ENCODE data around the gene RBMS3. TPM values are rescaled to one million over a fixed set of nuclear protein-coding genes. Genes with fewer than 3 reads are reported as not detected.

Gene RBMS3
- total and polyA plus RNA-seq, 2 of the 13 experiments (the other 11 are each of a cell fraction or from before 2014, with no cell fraction given): not detected

DNA sequence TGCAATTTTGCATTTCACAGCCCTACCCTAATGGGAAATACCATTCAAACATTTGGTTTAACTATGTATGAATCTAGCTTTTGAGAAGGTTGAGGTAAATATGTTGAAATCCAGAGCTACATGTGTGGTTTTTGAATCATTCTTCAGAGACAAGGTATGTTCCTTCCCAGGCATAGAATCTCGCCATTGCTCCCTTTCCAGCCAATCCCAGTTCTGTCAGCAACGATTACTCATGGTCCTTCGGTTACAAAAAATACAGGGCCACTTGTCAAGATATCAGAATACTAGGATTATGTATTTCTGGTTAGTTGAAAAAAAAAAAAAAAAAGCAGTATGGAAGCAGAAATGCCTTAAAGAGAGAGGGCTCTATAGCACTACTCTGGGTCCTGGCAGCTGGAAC is 182.4 kb downstream of the RBMS3 start (continued):
- TF ChIP-seq, protein P1, sequence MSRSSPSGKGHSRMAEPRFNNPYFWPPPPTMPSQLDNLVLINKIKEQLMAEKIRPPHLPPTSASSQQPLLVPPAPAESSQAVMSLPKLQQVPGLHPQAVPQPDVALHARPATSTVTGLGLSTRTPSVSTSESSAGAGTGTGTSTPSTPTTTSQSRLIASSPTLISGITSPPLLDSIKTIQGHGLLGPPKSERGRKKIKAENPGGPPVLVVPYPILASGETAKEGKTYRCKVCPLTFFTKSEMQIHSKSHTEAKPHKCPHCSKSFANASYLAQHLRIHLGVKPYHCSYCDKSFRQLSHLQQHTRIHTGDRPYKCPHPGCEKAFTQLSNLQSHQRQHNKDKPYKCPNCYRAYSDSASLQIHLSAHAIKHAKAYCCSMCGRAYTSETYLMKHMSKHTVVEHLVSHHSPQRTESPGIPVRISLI (CRISPR knock-in tag; IDR thresholded peaks at IDR 0.05; ENCODE audit: borderline replicate concordance): no peak
- TF ChIP-seq SNAI1 (CRISPR knock-in tag; IDR thresholded peaks at IDR 0.05; ENCODE audit: borderline replicate concordance): no peak
- TF ChIP-seq FOXA3 (CRISPR knock-in tag; IDR thresholded peaks at IDR 0.05): no peak

DNA sequence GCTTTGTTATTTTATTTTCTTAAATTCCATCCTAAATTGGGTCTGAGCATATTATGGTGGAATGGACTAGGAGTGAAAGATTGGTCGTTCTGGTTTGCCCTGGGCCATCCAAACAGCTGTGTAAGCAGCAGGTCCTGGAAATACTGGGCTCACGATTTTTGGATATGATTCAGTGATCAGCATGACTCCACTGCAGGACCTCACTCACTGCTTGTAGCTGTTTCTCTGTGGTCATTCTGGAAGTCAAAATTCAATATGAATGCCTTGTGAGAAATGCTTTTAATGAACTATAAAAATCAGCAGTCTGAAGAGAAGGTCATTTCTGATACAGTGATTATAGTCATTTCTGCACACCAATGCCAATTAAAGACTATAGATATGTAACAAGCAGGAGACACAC is 185.0 kb downstream of the RBMS3 start:
- no TSS peak for BruUV-seq (replicated peaks)
- Histone ChIP-seq H3K9ac (ENCODE audit: insufficient read depth, low read depth, low read length) (no peak overlapping the region), H3K9me3 (ENCODE audit: low read length) (no peaks in the 10 kb centered on the region), H3K79me2 (ENCODE audit: insufficient read depth, low read length) (no peaks in the 10 kb centered on the region), H4K20me1 (ENCODE audit: insufficient read depth, low read length) (no peaks in the 10 kb centered on the region), H3K4me3 (replicated peaks in 1 of 3; ENCODE audit: insufficient read depth in 1 of 3, low read depth in 2 of 3, low read length in 3 of 3) (no peak overlapping the region), H3K4me1 (ENCODE audit: insufficient read depth, low read length) (no peaks in the 10 kb centered on the region), H2AFZ (ENCODE audit: low read length) (no peak overlapping the region), H3K27ac (ENCODE audit: extremely low read length, insufficient read depth, low read length) (no peak overlapping the region), H3K36me3 (replicated peaks in 1 of 2; ENCODE audit: control insufficient read depth in 1 of 2, insufficient read depth in 2 of 2, low read length in 2 of 2) (no peaks in the 10 kb centered on the region), H3K4me2 (ENCODE audit: low read depth, low read length) (no peak overlapping the region), H3K27me3 (ENCODE audit: control insufficient read depth in 1 of 2, insufficient read depth in 2 of 2, low read length in 2 of 2) (no peaks in the 10 kb centered on the region)
- in situ Hi-C loops (cut with HindIII; ENCODE audit: extremely low pct_ligation_motif_present, low pct_unique_long_range_greater_than_20kb) (no loop called here), intact Hi-C loops (cut with micrococcal nuclease; ENCODE audit: unreplicated experiment) (no loop called here)
- WGBS (ENCODE audit: low lambda C conversion rate): 0% methylated on average over 2 of the region's 2 CpGs
- ChIA-PET POLR2A (no interaction called here), CTCF (ENCODE audit: low intra/inter-chr PET ratio, low total read pairs) (no interaction called here)
- DNase-seq (ENCODE audit: low spot score): no peak
- ATAC-seq: no peak
- no peak for FAIRE-seq
- TF ChIP-seq DNMT1 (CRISPR knock-in tag; IDR thresholded peaks at IDR 0.05): no peak
- no peak for TF ChIP-seq SAP130 (CRISPR knock-in tag; IDR thresholded peaks at IDR 0.05; ENCODE audit: low read depth)
- TF ChIP-seq, protein P2, sequence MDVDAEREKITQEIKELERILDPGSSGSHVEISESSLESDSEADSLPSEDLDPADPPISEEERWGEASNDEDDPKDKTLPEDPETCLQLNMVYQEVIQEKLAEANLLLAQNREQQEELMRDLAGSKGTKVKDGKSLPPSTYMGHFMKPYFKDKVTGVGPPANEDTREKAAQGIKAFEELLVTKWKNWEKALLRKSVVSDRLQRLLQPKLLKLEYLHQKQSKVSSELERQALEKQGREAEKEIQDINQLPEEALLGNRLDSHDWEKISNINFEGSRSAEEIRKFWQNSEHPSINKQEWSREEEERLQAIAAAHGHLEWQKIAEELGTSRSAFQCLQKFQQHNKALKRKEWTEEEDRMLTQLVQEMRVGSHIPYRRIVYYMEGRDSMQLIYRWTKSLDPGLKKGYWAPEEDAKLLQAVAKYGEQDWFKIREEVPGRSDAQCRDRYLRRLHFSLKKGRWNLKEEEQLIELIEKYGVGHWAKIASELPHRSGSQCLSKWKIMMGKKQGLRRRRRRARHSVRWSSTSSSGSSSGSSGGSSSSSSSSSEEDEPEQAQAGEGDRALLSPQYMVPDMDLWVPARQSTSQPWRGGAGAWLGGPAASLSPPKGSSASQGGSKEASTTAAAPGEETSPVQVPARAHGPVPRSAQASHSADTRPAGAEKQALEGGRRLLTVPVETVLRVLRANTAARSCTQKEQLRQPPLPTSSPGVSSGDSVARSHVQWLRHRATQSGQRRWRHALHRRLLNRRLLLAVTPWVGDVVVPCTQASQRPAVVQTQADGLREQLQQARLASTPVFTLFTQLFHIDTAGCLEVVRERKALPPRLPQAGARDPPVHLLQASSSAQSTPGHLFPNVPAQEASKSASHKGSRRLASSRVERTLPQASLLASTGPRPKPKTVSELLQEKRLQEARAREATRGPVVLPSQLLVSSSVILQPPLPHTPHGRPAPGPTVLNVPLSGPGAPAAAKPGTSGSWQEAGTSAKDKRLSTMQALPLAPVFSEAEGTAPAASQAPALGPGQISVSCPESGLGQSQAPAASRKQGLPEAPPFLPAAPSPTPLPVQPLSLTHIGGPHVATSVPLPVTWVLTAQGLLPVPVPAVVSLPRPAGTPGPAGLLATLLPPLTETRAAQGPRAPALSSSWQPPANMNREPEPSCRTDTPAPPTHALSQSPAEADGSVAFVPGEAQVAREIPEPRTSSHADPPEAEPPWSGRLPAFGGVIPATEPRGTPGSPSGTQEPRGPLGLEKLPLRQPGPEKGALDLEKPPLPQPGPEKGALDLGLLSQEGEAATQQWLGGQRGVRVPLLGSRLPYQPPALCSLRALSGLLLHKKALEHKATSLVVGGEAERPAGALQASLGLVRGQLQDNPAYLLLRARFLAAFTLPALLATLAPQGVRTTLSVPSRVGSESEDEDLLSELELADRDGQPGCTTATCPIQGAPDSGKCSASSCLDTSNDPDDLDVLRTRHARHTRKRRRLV (CRISPR knock-in tag; IDR thresholded peaks at IDR 0.05): no peak
- TF ChIP-seq, protein P3, sequence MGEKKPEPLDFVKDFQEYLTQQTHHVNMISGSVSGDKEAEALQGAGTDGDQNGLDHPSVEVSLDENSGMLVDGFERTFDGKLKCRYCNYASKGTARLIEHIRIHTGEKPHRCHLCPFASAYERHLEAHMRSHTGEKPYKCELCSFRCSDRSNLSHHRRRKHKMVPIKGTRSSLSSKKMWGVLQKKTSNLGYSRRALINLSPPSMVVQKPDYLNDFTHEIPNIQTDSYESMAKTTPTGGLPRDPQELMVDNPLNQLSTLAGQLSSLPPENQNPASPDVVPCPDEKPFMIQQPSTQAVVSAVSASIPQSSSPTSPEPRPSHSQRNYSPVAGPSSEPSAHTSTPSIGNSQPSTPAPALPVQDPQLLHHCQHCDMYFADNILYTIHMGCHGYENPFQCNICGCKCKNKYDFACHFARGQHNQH (CRISPR knock-in tag; IDR thresholded peaks at IDR 0.05): no peak
- TF ChIP-seq ZFP37 (CRISPR knock-in tag; IDR thresholded peaks at IDR 0.05; ENCODE audit: borderline replicate concordance): no peak
- TF ChIP-seq, protein P4, sequence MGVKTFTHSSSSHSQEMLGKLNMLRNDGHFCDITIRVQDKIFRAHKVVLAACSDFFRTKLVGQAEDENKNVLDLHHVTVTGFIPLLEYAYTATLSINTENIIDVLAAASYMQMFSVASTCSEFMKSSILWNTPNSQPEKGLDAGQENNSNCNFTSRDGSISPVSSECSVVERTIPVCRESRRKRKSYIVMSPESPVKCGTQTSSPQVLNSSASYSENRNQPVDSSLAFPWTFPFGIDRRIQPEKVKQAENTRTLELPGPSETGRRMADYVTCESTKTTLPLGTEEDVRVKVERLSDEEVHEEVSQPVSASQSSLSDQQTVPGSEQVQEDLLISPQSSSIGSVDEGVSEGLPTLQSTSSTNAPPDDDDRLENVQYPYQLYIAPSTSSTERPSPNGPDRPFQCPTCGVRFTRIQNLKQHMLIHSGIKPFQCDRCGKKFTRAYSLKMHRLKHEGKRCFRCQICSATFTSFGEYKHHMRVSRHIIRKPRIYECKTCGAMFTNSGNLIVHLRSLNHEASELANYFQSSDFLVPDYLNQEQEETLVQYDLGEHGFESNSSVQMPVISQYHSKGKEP (CRISPR knock-in tag; IDR thresholded peaks at IDR 0.05): no peak
